ENCODE results near the gene METRN.

The METRN gene

GRCh38 chr16:692356-693108 is 22.4 kb upstream of the METRN start:
- peak overlapping the region; percentile 99 for H3K27ac ChIP-seq
- TF ChIP-seq, protein P1, sequence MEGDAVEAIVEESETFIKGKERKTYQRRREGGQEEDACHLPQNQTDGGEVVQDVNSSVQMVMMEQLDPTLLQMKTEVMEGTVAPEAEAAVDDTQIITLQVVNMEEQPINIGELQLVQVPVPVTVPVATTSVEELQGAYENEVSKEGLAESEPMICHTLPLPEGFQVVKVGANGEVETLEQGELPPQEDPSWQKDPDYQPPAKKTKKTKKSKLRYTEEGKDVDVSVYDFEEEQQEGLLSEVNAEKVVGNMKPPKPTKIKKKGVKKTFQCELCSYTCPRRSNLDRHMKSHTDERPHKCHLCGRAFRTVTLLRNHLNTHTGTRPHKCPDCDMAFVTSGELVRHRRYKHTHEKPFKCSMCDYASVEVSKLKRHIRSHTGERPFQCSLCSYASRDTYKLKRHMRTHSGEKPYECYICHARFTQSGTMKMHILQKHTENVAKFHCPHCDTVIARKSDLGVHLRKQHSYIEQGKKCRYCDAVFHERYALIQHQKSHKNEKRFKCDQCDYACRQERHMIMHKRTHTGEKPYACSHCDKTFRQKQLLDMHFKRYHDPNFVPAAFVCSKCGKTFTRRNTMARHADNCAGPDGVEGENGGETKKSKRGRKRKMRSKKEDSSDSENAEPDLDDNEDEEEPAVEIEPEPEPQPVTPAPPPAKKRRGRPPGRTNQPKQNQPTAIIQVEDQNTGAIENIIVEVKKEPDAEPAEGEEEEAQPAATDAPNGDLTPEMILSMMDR (conservative IDR thresholded peaks at IDR 0.05; ENCODE audit: low read depth), result no peak
- DNase-seq (ENCODE audit: low spot score), result no peak
- ChIA-PET POLR2A (ENCODE audit: low non-redundant PET) (interaction anchor here (0.6 kb wide), 1 partner anchor 600 kb away, joined by 3 read pairs; no protein-coding TSS in a partner anchor), CTCF (interaction anchor here (0.6 kb wide), 1 partner anchor 9 kb away, joined by 3 read pairs; no protein-coding TSS in a partner anchor)

GRCh38 chr16:693364-693763 is 21.6 kb upstream of the METRN start:
- TF ChIP-seq, protein P1 (conservative IDR thresholded peaks at IDR 0.05; ENCODE audit: low read depth), result no peak
- DNase-seq (ENCODE audit: low spot score), result no peak
- ChIA-PET POLR2A (ENCODE audit: low non-redundant PET) (no interaction called here), CTCF (interaction anchor here (0.6 kb wide), 1 partner anchor 28 kb away, joined by 3 read pairs; the partner anchor contains the start of gene ANTKMT)
- H3K27ac ChIP-seq, result peak overlapping the region; percentile 99

DNA sequence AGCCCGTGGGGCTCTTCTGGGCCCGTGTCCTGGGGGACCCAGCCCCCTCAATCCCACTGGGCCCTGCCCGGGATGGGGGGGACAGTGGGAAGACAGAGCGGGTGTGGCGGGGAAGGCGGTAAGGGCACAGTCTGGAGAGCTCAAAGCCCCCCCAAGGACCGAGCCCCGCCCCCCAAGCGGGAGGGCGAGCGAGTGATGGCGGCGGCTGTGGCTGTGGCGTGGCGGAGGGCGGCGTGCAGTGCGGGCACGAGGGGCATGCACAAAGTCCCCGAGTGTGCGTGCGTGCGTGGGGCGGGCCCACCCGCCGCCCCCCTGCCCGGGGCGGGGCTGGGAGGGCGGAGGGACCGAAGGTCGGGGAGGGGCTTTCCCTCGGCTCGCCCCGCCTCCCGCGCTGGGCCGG is 21.2 kb upstream of the METRN start:
- TF ChIP-seq, protein P1 (conservative IDR thresholded peaks at IDR 0.05; ENCODE audit: low read depth), result no peak
- POLR2A ChIA-PET (ENCODE audit: low non-redundant PET), result no interaction called here
- peak overlapping the region; percentile 99 for H3K27ac ChIP-seq
- CTCF ChIA-PET, result interaction anchor here (0.6 kb wide), 1 partner anchor 27 kb away, joined by 3 read pairs; the partner anchor contains the start of gene ANTKMT
- no peak for DNase-seq (ENCODE audit: low spot score)

GRCh38 chr16:694187-694862 is 20.6 kb upstream of the METRN start:
- no peak for DNase-seq (ENCODE audit: low spot score)
- ChIA-PET CTCF (no interaction called here), POLR2A (ENCODE audit: low non-redundant PET) (no interaction called here)
- H3K27ac ChIP-seq, result peak overlapping the region; percentile 99
- TF ChIP-seq, protein P1 (conservative IDR thresholded peaks at IDR 0.05; ENCODE audit: low read depth), result no peak

DNA sequence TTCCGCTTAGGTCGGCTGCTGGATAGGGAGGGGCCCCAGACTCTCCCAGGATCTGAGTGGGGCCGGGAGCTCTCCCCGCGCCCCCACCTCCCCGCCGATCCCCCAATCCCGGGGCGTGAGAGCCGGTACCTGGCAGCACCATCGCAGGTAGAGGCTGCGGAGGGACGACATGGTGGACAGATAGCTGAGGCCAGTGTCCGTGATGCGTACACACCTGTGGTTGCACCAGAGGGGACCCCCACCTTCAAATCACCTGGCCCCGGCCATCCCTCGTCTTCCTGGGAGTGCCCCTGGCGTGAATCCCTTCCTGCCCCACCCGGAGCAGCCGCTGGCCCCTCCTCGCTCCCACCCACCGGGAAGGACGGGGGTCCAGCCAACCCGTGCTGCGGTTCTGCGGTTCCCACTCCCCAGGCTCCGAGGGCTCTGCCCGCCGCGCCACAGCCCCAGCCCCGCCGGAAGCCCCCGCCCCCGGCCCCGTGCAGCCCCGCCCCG is 20.0 kb upstream of the METRN start:
- TF ChIP-seq, protein P1 (conservative IDR thresholded peaks at IDR 0.05; ENCODE audit: low read depth), result no peak
- POLR2A ChIA-PET (ENCODE audit: low non-redundant PET), result interaction anchor here (1.4 to 1.9 kb wide), 3 partner anchors 11 to 28 kb away, joined by 5 to 9 read pairs (median 8); partner anchors contain the start of gene JMJD8
- CTCF ChIA-PET, result no interaction called here
- no peak for DNase-seq (ENCODE audit: low spot score)
- H3K27ac ChIP-seq, result peak overlapping the region; percentile 99

GRCh38 chr16:695355-696089 is 19.4 kb upstream of the METRN start:
- ChIA-PET POLR2A (ENCODE audit: low non-redundant PET) (interaction anchor here (0.6 to 1.9 kb wide), 4 partner anchors 11 to 45 kb away, joined by 3 to 9 read pairs (median 6); partner anchors contain the start of genes CIAO3 and JMJD8), CTCF (interaction anchor here (0.7 to 1.0 kb wide), 2 partner anchors 24 to 299 kb away, joined by 3 read pairs; no protein-coding TSS in a partner anchor)
- peak; percentile 82 for DNase-seq (ENCODE audit: low spot score)
- TF ChIP-seq, protein P1 (conservative IDR thresholded peaks at IDR 0.05; ENCODE audit: low read depth), result no peak
- H3K27ac ChIP-seq, result peak overlapping the region; percentile 99

All from RWPE1 (cell line).